GM10248 (cell line): ENCODE results near the gene FKBP1A.

Experiments
- CTCF ChIA-PET: fragments of 300-600 bp; sonication (Branson Sonifier 250); formaldehyde crosslinking; extraction: SDS; loops from one replicate; lab custom pipeline; 2021; ENCODE audit warnings: antibody characterized with exemption; lab: Yijun Ruan, JAX
- POLR2A ChIA-PET: fragments of 350-650 bp; sonication (Branson Sonifier 250); formaldehyde crosslinking; extraction: SDS; loops from one replicate; lab custom pipeline; 2020; ENCODE audit warnings: antibody characterized with exemption; lab: Yijun Ruan, JAX
- DNase-seq: peaks from one replicate; pipeline ENCODE4 v3.0.0; 2012; ENCODE audit errors: extremely low spot score
- CTCF ChIP-seq: IDR thresholded peaks from 2 replicates; pipeline ENCODE4 v1.5.1; 2012; ENCODE audit warnings: mild to moderate bottlenecking, low read depth; ENCODE audit errors: extremely low read depth, missing control alignments, control extremely low read depth

FKBP1A gene

DNA sequence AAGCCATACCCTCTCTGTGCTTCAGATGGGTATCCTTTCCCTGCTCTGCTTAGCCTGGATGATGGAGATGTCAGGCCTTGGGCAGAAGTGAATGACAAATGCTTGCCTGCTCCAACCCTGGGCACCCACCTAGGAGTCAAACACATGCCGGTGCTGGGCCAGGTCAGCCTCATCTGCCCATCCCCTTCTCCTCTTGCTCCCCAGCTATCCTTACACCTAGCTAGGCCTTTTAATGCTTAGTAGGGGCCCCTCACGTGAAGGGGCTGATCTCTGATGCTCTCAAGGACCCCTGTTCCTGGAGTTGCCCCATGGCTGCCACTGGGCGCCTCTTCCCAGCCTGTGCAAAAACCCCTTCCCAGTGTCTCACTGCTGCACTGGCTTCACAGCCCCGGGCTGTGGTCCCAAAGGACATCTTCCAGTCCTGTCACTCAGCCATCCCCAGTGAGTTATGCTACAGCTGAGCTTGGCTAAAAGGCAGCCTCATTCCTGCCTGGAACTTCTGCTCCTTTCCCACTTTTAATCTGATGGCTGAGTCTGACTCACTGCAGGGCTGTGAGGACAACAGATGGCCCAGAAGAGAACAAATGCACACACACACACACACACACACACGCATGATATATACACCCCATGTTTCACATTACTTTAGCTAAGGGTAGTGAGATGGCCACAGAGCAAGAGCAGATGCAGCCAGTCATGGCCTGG, 51.1 kb downstream of the FKBP1A start:
- POLR2A ChIA-PET: no interaction called here
- CTCF ChIA-PET: interaction anchor here (0.8 to 1.0 kb wide), 2 partner anchors 13 to 50 kb away, joined by 3 to 4 read pairs; partner anchors contain the start of gene SDCBP2
- no peak for DNase-seq
- TF ChIP-seq CTCF: no peak

DNA sequence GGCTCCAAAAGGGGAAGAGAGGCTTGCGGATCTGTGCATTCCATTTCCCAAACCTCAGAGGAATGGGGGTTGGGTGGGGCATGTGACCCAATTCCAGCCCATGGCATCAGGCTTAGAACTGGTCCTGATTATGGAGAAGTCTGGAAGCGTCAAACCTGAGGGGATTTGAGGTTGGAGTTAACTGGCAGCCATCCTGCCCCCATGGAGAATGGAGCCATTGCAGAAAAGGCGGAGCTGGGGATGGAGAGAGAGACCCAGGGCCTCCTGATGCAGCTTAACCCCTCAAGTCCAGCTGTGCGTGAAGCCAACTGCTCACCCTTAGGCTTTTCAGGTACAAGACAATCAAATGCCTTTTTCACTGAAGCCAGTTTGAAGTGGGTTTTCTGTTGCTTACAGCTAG, 54.1 kb downstream of the FKBP1A start:
- CTCF ChIA-PET: no interaction called here
- no peak for DNase-seq
- no peak for TF ChIP-seq CTCF
- POLR2A ChIA-PET: no interaction called here

DNA sequence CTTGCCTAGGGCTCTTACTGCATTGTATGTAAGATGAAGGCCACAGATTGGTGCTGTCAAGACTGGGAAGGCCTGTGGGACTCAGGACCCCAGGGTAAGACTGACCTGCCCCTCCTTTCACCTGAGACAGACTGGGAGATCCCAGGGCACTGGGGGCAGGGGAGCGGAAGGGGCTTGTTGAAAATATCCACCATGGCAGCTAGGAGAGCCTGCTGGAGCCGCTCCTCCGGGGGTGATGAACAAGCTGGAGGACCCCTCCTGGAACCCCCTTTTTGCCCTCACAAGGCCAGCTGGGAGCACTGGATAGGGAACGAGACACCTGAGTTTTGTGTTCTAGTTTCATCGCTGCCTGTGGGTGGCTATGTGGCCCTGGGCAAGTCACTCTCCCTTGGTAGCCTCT, 54.8 kb downstream of the FKBP1A start:
- CTCF ChIA-PET: interaction anchor here (1.1 kb wide), 1 partner anchor 50 kb away, joined by 3 read pairs; no protein-coding TSS in a partner anchor
- TF ChIP-seq CTCF: no peak
- DNase-seq: no peak
- POLR2A ChIA-PET: no interaction called here

- POLR2A ChIA-PET: no interaction called here
- CTCF ChIA-PET: interaction anchor here (1.1 kb wide), 1 partner anchor 50 kb away, joined by 3 read pairs; no protein-coding TSS in a partner anchor
- TF ChIP-seq CTCF: no peak
- DNase-seq: no peak
Measured at GRCh38 chr20:1337441-1337840, 55.4 kb downstream of the FKBP1A start.

DNA sequence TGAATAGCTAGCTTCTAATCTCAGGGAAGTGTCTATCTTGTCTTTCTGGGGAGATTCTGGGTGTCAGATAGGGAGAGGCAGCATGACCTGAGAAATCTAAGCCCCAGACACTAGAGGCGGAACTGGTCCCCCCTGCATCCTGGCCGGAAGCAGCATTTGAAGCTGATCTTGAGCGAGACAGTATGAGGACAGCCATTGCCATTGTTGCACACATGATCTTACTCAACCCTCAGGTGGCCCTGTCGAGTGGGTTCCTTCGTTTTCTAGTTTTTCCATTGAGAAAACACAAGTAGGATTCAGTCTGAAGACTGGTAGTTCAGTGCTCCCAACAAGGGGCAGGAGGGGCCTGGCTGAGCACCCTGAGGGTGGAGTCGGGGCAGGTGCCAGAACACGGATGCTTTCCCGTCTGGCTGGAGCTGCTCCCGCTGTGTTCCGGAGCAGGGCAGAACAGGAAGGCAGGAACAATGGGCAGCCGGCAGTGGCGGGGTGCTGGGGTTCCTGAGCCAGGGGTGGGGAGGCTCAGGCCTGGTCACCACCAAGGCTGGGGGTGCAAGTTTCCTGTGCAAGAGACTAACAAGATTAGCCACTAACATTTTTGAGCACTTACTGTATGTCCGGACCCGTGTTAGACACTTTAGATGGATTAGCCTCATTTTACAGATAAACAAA, 56.0 kb downstream of the FKBP1A start:
- CTCF ChIA-PET: interaction anchor here (1.1 to 1.3 kb wide), 3 partner anchors 23 to 167 kb away, joined by 3 to 4 read pairs (median 4); no protein-coding TSS in a partner anchor
- POLR2A ChIA-PET: no interaction called here
- no peak for TF ChIP-seq CTCF
- DNase-seq: no peak

DNA sequence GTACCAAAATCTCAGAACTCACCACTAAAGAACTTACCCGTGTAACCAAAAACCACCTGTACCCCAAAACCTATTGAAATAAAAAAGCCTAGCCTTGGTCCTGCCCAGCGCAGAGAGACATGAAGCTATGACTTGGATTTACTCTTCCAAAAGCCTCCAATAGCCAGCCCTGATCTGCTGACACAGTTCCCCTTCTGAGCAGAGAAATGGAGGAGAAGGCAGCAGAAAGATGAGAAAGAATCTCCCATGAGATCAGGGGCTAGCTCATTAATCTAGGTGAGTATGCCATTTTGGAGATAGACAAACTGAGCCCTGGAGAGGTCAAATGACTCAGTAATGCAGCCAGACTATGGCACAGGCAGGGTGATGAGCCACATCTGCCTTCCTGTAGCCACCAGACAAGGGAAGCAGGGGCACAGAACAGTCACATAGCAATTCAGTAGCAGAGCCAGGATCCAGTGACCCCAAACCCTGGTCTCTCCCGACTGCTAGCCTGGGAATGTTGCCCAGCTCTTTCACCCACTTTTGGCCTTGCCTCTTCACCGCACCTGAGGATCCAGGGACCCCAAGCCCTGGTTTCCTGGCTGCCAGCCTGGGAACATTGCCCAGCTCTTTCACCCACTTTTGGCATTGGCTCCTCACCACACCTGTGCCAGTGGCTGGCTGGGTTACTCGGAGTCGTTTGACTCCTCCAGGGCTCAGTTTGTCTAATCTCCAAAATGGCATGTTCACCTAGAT, 56.7 kb downstream of the FKBP1A start:
- POLR2A ChIA-PET: no interaction called here
- CTCF ChIA-PET: interaction anchor here (0.9 to 1.3 kb wide), 7 partner anchors 9 to 168 kb away, joined by 3 to 4 read pairs (median 3); partner anchors contain the start of gene NSFL1C
- no peak for DNase-seq
- TF ChIP-seq CTCF: no peak
